ENCODE measurements around the gene SAP30.

SAP30 gene, protein sequence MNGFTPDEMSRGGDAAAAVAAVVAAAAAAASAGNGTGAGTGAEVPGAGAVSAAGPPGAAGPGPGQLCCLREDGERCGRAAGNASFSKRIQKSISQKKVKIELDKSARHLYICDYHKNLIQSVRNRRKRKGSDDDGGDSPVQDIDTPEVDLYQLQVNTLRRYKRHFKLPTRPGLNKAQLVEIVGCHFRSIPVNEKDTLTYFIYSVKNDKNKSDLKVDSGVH

DNA sequence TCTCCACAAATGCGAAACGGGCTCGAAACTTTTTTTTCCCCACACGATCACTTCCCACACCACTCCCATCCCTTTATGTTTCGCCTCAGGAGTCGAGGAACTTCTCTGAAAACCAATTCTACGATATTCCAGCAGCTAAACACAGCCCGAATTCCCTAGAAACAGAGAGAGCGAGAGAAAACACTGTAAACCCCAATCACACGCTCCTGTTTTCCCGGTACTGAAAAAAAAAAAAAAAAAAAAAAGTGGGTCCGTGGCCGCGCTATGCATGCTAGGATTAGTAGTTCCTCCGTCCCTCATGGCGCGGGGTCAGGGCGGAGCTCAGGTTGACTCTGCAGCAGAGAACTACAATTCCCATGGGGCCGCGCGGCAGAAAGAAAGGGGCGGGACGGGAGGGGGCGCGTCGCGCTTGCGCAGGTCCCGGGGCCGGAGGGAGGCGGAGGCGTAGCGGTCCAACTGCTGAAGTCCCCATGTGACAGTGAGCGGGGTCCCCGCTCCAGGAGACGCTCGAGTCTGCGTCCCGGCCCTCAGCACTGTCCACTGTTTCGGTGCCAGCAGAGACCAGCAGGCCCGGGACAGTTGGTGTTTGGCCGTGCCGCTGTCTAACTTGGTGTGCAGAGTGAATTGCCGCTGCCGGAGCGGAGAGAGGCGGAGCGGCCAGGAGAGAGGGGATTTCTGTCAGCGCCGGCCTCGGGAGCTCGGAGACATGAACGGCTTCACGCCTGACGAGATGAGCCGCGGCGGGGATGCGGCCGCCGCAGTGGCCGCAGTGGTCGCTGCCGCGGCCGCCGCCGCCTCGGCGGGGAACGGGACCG lies at the start of gene SAP30:
Gene SAP30, plus strand, starts transcription at position 478 of the 815 bp plus-strand sequence. Its CDS starts 229 bp downstream, at position 707.
- peak; percentile 95 for DNase-seq

DNA sequence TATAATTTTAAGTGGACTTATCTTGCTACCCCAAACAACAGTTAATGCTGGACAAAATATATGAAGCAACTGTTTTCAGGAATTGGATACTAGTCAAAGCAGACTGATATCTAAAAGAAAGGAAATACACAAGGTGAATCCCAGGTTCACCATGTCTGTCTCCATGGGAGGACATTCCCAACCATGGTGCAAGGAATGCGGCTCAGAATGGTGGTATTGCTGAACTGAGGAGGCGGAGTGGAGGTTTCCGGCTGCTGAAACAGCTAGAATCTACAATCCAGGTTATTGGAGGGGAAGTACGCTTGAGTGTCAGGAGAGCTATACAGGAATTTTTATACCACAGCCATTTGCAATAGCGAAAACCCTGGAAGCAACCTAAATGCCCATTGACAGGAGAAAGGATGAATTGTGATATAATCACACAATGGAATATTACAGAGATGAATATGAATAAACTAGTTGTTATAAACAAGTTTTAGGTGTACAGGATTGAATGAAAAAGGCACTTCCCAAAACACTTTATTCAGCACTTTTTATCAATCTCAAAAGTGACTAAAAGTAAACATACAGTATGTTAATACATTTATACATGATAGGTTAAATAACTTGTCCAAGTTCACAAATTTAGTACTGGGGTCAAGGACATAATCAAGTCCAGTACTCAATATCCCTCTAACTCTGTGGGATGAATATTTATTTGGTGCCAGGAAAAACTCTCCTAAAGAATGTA lies 45.6 kb upstream of the SAP30 start:
- DNase-seq, result no peak

DNA sequence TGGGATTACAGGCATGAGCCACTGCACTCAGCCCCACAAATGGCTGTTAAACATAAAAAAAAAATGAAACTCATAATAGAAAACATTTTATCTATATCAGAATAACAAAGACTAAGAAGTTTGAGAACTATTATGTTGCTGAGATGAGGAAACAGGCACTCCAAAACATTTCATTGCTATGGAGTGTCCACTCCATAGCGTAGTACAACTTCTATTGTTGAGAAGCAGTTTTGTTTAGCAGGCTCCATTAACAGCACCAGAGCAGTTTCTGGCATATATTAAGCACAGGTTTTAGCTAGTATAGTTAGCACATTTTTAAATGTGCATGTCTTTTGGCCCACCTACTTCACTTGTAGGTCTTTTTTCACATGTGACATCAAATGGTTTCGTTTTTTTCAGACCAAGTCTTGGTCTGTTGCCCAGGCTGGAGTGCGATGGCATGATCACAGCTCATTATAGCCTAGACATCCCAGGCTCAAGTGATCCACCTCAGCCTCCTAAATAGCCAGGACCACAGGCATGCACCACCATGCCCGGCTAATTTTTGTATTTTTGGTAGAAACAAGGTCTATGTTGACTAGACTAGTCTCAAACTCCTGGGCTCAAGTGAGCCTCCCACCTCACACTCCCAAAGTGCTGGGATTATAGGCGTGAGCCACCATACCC lies 42.4 kb upstream of the SAP30 start:
- no peak for DNase-seq

DNA sequence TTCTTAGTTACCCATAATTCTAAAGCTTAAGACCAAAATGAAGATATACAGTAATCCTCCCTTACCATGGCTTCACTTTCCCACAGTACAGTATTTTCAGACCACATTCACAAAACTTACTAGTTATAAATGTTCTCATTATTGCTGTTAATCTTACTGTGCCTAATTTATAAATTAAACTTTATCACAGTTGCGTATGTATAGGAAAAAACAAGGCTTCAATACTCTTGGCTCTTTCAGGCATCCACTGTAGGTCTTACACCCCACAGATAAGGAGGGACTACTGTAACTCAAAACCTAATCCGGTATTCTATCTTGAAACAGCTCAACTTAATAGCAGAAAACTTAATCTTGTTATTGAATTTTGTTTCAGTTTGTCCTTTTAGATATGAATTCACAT lies 40.2 kb upstream of the SAP30 start:
- no peak for DNase-seq

DNA sequence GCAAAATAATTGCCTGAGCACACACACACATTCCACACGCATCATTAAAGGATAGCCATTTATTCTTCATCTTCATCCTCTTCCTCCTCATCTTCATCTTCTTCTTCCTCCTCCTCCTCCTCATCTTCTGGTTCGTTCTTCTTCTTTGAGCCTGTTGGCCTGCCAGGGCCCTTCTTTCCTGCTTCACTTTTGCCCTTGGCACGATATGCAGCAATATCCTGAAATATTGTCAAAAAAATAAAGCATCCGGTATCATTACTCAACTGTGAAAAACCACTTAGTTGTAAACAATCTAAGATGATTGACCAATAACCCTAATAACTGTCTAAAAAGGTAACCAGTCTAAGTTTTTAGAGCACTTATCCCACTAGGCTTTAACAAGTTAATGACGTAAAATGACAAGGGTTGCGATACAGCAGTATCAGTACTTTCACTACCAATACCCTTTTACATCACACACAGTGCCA lies 38.7 kb upstream of the SAP30 start:
- no peak for DNase-seq

DNA sequence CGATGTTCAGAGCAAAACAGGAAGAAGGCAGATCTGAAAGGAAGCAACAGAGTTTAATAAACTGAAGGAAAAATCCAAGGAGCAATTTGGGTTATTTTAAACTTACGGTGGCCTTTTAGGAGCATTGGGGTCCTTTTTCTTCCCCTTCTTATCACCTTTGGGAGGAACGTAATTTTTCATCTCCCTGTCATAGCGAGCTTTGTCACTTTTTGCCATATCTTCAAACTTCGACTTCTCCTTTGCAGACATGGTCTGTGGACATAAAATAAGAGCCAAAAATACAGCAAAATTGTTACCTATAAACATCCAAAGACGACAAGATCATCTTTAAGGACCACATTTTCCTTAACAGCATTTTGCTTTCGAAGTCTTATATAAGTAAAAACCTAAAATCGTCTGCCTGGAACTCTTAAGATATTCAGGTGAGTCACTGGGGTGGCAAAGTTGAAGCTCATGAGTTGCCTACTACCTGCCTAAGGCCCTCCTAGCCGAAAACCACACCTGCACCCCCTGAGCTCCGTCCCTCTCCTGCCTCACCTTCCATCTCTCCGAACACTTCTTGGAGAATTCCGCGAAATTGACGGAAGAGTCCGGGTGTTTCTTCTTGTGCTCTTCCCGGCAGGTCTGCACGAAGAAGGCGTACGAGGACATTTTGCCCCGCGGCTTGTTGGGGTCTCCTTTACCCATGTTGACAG lies 37.6 kb upstream of the SAP30 start:
- peak; percentile 20 for DNase-seq

DNA sequence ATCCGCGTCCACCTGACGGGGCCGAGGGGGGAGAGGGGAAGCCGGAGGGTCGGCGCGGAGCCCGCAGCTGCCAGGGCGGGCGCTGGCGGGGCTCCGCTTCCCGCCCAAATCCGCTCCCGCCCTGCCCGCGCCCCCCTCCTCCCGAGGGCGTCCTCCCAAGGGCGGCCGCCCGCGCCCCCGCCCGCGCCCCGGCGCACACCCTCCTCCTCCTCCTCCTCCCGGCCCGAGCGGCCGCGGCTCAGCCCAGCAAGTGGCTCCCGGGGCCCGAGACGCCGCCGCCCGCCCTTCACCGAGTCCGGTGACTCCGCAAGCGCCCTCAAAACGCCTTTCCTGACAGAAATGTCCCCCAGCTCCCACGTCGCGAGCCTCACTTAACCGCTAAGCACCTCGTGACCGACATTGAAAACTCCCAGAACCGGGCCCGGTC lies 37.1 kb upstream of the SAP30 start:
- DNase-seq, result peak; percentile 39

DNA sequence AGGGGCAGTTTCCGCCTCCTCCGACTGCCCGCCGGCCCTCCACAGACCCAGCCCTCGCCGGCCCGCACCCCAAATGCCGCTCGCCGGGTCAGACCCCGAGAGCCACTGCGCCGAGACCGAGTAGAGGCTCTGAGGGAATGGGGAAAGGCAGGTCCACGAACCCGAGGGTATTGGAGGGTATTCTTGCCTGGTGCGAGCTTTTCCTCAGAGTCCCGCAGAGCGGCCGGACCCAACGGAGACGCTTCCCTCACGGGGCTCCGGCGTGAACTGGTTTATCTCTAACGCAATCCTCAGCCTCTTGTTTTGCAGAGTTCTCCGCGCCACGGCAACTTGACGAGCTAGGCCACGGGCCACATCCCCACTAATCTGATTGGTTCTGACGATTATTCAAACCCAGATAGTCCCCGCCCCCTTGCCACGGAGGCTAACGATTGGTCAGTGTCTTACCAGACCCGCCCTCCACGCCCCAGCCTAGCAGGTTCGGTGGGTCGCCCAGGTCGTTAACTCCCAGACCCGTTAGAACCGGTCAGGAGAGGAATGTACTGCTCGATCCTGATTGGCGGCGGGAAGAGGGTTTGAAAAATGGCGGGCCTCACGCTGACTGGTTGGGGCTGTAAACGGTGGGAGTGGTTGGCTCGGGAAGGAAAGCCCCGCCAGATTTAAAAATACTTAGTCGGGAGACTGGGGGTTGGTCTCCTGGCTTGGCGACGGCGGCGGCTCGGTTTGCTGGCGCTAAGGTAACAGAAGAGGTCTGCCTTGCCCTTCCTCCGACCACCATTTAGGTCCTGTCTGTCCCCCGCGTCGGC lies 36.5 kb upstream of the SAP30 start, which contains the start of gene HMGB2:
Gene HMGB2, minus strand, starts transcription at position 274 of the 806 bp plus-strand sequence. CDS start 709 bp downstream, outside the sequence.
- DNase-seq, result peak; percentile 99

DNA sequence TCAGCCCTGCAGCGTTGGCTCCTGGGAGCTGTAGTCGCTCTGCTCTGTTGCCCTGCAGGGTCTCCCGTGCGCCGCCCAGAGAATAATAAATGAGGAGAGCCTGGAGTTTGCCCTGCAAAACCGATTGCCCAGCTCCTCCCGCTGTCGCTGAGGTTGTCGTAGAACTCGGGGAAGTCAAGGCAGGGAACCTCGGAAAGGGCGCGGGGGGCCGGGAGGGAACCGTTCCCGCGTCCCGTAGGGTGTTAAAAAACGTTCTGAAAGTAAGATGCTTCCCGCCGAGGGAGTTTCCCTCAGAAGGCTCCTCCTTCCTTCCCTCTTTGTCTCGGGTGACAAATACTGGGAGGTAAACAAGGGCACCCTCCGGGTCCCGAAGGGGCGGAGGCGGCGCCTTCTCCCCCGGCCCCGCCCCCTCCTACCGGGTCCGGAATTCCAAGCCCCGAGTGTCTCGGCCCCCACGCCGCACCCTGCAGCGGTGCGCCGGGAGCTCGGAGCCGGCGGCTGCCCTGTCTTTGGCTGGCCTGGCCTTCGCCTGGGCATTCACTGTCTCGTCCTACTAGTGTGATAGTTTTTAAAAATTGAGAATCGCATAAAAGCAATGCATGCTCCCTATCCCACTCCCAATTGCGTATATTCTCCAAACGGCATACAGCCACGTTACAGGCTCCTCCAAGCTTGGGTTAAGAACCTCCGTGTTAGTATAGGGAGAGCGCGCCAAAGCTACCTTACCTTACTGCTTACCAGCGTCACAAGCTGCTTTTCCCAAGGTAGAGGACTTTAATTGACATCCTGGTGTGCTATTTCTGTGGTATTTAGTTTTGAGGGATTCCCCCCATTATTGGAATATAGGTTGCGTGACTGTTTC lies 35.6 kb upstream of the SAP30 start:
- peak; percentile 16 for DNase-seq

DNA sequence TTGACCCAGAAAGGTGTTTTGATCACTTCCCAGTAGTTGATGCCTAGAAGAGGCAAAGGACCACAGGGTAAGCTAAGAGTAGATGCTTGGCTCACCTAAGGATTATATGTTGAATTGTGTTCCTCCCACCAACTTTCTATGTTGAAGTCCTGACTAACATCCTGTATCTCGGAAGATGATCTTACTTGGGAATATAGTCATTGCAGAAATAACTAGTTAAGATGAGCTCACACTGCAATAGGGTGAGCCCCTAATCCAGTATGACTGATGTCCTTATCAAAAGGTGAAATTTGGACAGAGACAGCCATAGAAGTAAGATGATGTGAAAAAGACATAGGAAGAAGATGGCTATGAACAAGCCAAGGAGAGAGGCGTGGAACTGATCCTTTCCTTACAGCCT lies 33.3 kb upstream of the SAP30 start:
- no peak for DNase-seq

DNA sequence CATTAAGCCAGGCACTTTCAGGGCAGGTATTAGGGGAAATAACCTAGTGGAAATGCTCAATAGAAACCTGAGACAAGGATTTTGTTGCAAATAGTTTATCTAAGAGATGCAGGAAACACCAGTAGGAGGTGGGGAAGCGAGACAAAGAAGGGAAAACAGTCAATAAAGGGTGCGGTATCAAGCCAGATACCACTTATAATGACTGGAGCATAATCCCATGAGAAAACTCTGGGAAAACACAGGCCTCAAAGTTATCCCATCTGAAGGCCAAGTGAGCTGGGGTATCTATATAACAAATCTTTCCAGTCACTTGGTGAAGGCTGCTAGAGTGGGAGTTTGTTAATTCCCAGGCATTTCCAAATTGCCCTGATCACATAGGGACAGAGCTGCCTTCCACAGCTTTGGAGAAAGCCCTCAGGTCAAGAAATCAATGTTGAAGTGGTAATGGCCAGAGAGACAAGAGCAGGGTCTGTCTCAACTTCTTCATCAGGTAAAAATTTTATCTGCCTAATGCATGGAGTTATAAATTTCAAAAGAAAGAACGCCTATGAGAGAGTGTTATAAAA lies 26.8 kb upstream of the SAP30 start:
- DNase-seq, result no peak

DNA sequence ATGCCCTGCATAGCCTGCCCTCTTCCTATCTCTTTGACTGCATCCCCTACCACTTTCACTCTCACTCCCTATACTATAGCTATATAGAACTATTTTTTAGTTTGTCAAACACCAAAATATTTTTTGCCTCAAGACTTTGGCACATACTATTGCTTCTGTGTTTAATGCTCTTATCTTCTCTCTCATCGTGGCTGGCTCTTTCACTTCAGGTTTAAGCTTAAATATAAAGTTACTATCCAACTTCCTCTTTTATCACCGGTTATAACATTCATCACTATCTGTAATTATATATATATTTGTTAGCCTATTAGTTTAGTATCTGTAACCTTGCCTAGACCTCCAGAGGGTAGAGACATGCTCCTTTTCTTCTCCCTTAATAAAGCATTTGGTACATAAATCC lies 25.1 kb upstream of the SAP30 start:
- DNase-seq, result no peak

DNA sequence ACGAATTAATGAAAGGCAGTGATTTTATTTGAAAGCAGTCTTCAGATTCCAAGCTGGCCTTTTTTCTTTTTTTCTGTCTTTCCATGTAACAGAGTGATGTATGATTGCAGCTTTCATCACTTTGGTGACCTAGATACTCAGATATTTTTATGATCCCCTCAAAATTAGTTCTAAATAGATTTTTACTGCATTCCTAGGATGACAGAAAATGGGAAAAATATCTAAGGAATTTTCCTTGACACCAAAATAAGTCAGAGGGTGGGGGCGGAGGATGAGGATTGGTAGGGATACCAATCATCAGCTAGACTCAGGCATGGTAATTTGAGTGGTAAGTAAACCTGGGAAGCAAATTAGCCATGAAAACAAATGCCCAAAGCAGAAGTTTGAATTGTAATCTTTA lies 24.7 kb upstream of the SAP30 start:
- no peak for DNase-seq

DNA sequence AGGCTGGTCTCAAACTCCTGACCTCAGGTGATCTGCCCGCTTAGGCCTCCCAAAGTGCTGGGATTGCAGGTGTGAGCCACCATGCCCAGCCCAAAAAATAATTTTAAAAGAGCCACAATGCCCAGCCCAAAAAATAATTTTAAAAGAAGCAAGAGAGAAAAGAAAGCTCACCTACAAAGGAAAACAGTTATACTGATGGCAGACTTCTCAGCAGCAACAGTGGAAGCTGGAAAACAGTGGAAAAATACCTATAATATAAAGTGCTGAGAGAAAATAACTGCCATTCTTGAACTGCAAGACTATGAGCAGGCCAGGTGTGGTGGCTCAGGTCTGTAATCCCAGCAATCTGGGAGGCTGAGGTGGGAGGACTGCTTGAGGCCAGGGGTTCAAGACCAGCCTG lies 23.3 kb upstream of the SAP30 start:
- no peak for DNase-seq

DNA sequence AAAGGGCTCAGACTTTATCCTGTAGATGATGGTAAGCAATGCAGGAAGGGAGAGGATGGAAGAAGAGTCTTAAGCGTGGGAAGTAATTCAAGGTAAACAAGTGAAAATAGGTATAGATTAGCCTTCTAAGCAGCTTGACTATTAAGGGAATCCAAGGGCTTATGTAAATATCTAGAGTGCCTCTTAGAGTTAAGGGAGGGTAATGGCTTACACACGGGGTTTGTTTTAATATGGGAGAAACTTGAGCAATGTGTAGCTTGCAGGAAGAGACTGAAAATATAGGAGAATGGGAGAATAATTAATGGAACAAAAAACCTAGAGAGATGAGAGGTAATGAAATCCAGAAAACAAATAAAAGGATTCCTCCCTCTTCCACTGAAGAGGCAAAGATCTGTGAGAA lies 12.8 kb upstream of the SAP30 start:
- no peak for DNase-seq

DNA sequence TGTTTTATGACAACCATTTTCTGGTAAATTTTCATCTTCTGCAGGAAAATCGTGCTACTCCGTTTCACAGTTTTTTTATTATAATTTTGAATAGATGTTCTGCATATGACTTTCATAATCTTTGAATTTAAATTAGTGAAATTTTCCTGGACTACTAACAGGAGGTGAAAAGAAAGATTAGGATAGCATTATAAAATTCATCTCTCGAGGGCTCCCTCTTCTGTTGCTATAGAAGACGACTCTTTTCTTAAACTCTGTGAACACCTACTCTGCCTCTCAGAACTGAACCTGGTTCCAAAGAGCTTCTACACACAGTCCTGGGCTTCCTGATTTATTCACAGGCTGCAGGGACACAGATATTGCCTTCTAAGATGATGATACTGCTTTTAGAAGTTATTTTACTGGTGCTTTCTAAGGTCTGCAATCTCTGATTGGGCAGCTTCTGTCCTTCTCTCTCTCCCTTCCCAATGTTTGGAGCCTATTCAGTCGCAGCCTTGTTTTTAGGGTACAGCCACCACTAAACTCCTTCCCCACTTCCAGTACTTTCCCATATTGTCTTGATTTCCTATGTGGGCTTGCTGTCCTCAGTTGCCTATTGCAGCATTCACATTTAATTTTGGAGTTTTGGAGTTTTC lies 10.1 kb upstream of the SAP30 start:
- no peak for DNase-seq

DNA sequence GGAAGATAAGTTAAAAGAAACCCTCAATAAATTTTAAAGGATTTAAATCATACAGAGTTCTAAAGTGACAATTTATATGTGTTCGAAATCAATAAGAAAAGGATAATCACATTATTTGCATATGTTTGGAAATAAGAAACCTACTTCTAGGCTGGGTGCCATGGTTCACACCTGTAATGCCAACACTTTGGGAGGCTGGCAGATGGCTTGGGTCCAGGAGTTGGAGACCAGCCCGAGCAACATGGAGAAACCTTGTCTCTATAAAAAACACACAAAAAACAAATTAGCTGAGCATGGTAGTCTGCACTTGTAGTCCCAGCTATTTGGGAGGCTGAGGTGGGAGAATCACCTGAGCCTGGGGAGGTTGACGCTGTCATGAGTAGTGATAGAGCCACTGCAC lies 8.1 kb upstream of the SAP30 start:
- no peak for DNase-seq

DNA sequence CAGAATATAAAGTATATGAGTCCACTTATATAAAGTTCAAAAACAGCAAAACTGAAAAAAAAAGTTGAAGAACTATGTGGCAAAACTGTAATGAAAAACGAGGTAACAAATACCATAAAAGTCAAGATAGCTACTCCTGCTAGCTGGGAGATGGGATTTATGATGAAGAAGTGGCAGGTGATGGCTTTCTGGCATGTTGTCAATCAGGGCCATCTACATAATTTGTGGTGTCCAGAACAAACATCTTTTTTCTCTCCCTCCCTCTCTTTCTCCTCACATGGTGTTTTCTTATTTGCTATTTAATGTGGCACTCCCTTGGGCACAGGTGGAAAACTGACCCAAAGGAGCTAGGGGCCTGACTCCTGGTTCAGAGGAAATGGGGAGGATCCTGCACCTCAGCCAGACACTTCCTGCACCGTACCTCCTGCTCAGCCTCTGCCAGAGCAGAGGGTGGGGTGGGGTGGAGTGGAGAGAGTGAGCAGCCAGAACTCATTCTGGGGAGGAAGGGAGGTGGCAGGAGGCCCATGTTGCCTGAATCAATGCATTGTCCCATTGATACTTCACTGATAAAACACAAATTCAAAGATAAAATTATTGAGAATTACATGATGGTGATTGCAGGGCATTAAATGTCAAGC lies 5.3 kb upstream of the SAP30 start:
- DNase-seq, result no peak

DNA sequence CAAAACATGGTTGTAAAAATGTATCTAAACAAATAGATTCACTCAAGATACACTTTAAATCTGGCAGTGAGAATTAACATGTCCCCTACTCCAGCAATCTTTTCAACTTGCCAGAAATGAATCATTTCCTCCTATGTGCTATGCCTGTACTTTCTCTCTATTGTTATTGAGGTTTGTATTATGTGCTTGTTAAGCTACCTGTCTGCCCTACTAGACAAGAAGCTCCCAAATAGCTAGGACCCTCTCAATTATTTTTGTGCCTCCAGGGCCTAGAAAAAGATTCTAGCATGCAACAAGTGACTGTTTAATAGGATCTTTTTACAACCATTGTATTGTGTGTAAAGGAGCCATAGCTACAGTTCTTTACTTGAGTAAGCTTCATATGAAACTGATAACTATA lies 3.5 kb upstream of the SAP30 start:
- no peak for DNase-seq

All from activated CD8-positive, alpha-beta memory T cell treated with anti-CD3 and anti-CD28 coated beads, Interleukin-2, amount 50 U/mL, for 4 hours (primary cell).